Measurements from ENCODE around the gene COL4A1. TPM values are rescaled to one million over a fixed set of nuclear protein-coding genes. Genes with fewer than 3 reads are reported as not detected.

Gene COL4A1
- total RNA-seq, 3 donors from 2014 or later, result 19.0 to 308 (median 61.9) TPM

DNA sequence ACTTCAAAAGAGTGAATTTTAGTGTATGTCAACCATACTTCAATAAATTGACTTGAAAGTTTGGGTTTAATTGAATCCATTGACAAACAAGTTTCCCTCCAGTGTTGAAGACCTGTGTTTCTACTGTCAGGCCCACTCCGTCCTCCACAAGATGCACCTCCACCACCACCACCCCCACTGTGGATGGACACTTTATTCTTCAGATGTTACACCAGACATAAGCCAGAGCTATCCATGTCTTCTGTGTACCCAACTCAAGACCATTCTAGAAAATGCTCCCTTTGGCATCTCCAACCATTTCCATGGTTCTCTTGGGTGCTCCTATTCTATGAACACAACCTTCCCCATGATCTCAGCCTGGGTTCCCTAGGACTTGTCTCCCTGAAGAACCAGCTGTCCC is 207.0 kb downstream of the COL4A1 start:
- TF ChIP-seq, protein P1, sequence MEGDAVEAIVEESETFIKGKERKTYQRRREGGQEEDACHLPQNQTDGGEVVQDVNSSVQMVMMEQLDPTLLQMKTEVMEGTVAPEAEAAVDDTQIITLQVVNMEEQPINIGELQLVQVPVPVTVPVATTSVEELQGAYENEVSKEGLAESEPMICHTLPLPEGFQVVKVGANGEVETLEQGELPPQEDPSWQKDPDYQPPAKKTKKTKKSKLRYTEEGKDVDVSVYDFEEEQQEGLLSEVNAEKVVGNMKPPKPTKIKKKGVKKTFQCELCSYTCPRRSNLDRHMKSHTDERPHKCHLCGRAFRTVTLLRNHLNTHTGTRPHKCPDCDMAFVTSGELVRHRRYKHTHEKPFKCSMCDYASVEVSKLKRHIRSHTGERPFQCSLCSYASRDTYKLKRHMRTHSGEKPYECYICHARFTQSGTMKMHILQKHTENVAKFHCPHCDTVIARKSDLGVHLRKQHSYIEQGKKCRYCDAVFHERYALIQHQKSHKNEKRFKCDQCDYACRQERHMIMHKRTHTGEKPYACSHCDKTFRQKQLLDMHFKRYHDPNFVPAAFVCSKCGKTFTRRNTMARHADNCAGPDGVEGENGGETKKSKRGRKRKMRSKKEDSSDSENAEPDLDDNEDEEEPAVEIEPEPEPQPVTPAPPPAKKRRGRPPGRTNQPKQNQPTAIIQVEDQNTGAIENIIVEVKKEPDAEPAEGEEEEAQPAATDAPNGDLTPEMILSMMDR (IDR thresholded peaks at IDR 0.05), result no peak
- intact Hi-C loops (cut with DNase I, micrococcal nuclease), result loop anchor here in 1 of 2 donors (10.0 kb wide), 1 partner anchor 315 kb away; the partner anchor contains the start of gene IRS2
- Histone ChIP-seq H3K4me3 (no peak overlapping the region), H3K36me3 (ENCODE audit: low read depth) (no peaks in the 10 kb centered on the region), H3K4me1 (ENCODE audit: low read depth) (peaks cover under 1% of the 10 kb centered on the region), H3K9me3 (peaks cover 2% of the 10 kb centered on the region)
- DNase-seq (no peak), ATAC-seq (no peak)

Small RNAs within 50 kb of the gene (microRNA-seq; reads per million reads assigned to microRNA genes)
- not detected for gene MIR8073

Other genes with a start within 250 kb of the COL4A1 start
- gene COL4A2, start 127 bp upstream of the COL4A1 start, total RNA-seq, result 100 to 1,000 TPM in 1 of 3 donors, 10 to 100 TPM in 2; 33.5 to 389 (median 74.2) TPM

Data from mucosa of descending colon (tissue), 3 donors.